HFF-Myc (cell line): ENCODE results near the gene LRRC34.

Source experiments
- DNase-seq: peaks from one replicate; pipeline ENCODE4 v3.0.0-alpha.2; 2011; ENCODE audit warnings: low read depth; ENCODE audit errors: extremely low read depth
- H3K4me3 ChIP-seq: replicated peaks from 2 replicates; pipeline ENCODE4 v1.5.1; 2011; ENCODE audit warnings: low read depth, mild to moderate bottlenecking, control low read depth, low read length
- TF ChIP-seq, protein P1 (sequence below): IDR thresholded peaks from 2 replicates; pipeline ENCODE4 v1.5.1; 2012; ENCODE audit warnings: mild to moderate bottlenecking, low read depth, low read length, control low read depth; ENCODE audit errors: missing control alignments

LRRC34 gene

DNA sequence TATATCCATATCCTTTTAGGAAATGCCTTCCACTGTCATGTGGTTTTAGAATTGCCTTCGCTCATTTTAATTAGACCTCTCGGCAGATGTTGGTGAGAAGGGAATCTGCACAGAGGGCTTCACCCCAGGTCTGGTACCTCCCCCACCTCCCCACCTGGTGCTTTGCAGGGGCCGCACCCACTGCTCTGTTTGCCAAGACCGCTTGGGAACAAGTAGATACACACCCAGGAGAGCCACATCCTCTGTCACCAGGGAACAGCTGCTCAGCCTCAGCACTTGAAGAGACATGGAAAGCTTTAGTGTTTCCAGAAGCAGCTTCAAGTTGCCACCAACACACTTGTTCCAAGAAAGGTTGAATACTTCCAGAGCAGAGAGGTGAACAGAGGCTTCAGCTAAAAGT, 35.2 kb upstream of the LRRC34 start:
- TF ChIP-seq, protein P1, sequence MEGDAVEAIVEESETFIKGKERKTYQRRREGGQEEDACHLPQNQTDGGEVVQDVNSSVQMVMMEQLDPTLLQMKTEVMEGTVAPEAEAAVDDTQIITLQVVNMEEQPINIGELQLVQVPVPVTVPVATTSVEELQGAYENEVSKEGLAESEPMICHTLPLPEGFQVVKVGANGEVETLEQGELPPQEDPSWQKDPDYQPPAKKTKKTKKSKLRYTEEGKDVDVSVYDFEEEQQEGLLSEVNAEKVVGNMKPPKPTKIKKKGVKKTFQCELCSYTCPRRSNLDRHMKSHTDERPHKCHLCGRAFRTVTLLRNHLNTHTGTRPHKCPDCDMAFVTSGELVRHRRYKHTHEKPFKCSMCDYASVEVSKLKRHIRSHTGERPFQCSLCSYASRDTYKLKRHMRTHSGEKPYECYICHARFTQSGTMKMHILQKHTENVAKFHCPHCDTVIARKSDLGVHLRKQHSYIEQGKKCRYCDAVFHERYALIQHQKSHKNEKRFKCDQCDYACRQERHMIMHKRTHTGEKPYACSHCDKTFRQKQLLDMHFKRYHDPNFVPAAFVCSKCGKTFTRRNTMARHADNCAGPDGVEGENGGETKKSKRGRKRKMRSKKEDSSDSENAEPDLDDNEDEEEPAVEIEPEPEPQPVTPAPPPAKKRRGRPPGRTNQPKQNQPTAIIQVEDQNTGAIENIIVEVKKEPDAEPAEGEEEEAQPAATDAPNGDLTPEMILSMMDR, result no peak
- no peak overlapping the region for H3K4me3 ChIP-seq
- no peak for DNase-seq

- no peak overlapping the region for H3K4me3 ChIP-seq
- peak; percentile 12 for DNase-seq
- TF ChIP-seq, protein P1, result no peak
Measured at GRCh38 chr3:169846458-169847193, 33.9 kb upstream of the LRRC34 start.

DNA sequence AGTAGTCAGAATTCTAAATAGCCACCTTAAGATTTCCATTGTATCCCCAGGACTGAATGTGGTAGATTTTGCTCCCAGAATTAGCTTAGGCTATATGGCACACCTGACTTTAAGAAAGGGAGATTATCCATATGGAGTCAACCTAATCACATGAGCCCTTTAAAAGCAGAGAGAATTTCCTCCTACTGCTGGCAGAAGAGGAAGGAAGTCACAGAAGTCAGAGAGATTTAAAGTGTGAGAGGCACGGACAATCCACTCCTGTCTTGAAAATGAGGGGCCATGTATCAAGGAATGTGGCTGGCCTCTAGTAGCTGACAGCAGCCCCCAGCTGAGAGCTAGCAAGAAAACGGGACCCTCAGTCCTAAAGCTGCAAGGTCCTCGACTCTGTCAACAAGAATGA, 30.3 kb upstream of the LRRC34 start:
- TF ChIP-seq, protein P1, result no peak
- DNase-seq, result no peak
- H3K4me3 ChIP-seq, result no peak overlapping the region

GRCh38 chr3:169841171-169841570, 28.5 kb upstream of the LRRC34 start:
- H3K4me3 ChIP-seq, result no peak overlapping the region
- TF ChIP-seq, protein P1, result no peak
- no peak for DNase-seq

DNA sequence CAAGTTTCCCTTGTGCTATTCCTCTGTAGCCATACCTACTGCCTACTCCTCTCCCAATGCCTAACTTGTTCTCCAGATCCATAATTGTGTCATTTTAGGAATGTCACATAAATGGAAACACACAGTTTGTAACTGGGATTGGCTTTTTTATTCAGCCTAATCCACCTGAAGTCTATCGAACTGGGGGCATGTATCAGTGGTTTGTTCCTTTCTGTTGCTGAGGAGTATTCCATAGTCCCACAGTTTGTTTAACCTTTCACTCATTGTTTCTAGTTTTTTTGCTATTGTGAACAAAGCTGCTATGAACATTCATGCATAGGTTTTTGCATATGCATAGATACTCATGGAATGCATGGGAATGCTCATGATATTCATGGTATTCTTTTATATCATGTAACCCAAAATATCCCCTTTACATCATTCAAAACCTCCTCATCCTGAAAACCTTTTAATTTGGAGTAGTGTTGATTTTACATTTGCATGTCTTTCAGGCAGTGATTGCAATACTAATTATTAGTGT, 25.9 kb upstream of the LRRC34 start:
- TF ChIP-seq, protein P1, result no peak
- DNase-seq, result no peak
- no peak overlapping the region for H3K4me3 ChIP-seq

DNA sequence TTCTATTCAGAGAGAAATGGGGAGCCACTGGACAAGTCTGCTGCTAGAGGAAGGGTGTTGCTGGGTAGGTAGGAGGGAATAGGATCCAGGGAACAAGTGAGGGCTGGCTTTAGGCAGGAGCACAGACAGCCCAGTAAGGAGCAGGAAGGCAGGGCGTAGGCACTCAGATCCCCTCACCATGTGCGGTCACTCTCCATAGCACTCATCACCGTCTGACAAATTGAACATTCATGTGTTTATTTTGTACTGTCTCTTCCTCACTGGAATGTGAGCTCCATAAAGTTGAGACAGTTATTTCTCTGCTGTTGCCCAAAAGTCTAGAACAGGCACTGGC, 24.2 kb upstream of the LRRC34 start:
- TF ChIP-seq, protein P1, result no peak

More for the DNA sequence above, 24.2 kb upstream of the LRRC34 start:
- DNase-seq, result no peak
- no peak overlapping the region for H3K4me3 ChIP-seq
